ENCODE results near the gene SLC29A2. TPM values are rescaled to one million over a fixed set of nuclear protein-coding genes. Genes with fewer than 3 reads are reported as not detected.

The SLC29A2 gene
- total and polyA plus RNA-seq, 2 of the 8 experiments (the other 6 are each of a cell fraction or from before 2014, with no cell fraction given), result 29.3 to 31.6 TPM

DNA sequence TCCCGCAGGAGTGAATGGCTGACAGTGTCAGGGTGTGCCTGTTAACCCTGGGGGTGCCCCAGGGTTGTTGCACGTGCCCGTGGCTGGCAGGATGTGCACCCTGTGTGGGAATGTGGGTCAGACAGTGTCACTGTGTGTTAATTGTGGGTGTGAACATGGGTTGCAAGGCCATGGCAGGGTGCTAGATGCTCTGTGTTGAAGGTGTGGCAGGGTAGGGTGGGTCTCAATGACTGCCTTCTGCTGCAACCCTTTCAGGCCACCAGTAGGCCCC, 43.6 kb downstream of the SLC29A2 start:
- 0 out of 2 replicates have a peak overlapping the region, but pooled peaks have one; percentile 63 for H4K8ac ChIP-seq (ENCODE audit: extremely low read depth, insufficient read depth, low read length)
- no peak overlapping the region for H3K23ac ChIP-seq (ENCODE audit: insufficient read length)
- H3K23me2 ChIP-seq (ENCODE audit: low read depth, low read length), result peaks cover 2% of the 10 kb centered on the region; the same call in 1 of the 2 replicates
- FAIRE-seq (no peak), DNase-seq (ENCODE audit: low read depth in 1 of 2, low spot score in 2 of 2) (no peak)
- no peaks in the 10 kb centered on the region for H3K9me3 ChIP-seq (ENCODE audit: insufficient read depth in 2 of 2, low read depth in 1 of 2, low read length in 1 of 2)
- no peak overlapping the region for H3K4me3 ChIP-seq (ENCODE audit: extremely low read depth in 1 of 4, insufficient read depth in 2 of 4, low read depth in 3 of 4, low read length in 4 of 4)
- H3K4ac ChIP-seq (replicated peaks; ENCODE audit: insufficient read length, low read depth, low read length), result peak overlapping the region; percentile 69
- H3K4me1 ChIP-seq (replicated peaks in 1 of 4; ENCODE audit: control insufficient read depth in 3 of 4, insufficient read depth in 4 of 4, low read length in 3 of 4), result peaks cover 5 to 13% (median 8%) of the 10 kb centered on the region in 4 experiments; a peak in 6 of 7 replicates
- no peak overlapping the region for H3K14ac ChIP-seq (ENCODE audit: insufficient read length)
- no peaks in the 10 kb centered on the region for H3K79me1 ChIP-seq (ENCODE audit: low read depth, low read length)
- POLR2A ChIA-PET (ENCODE audit: partially characterized antibody), result no interaction called here
- TF ChIP-seq RFX5 (IDR thresholded peaks at IDR 0.05; ENCODE audit: borderline replicate concordance, low read depth, low read length), result no peak
- TF ChIP-seq CREB1 (IDR thresholded peaks at IDR 0.05), result no peak
- TF ChIP-seq, protein P1, sequence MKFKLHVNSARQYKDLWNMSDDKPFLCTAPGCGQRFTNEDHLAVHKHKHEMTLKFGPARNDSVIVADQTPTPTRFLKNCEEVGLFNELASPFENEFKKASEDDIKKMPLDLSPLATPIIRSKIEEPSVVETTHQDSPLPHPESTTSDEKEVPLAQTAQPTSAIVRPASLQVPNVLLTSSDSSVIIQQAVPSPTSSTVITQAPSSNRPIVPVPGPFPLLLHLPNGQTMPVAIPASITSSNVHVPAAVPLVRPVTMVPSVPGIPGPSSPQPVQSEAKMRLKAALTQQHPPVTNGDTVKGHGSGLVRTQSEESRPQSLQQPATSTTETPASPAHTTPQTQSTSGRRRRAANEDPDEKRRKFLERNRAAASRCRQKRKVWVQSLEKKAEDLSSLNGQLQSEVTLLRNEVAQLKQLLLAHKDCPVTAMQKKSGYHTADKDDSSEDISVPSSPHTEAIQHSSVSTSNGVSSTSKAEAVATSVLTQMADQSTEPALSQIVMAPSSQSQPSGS (IDR thresholded peaks at IDR 0.05; ENCODE audit: low read length), result no peak
- TF ChIP-seq TAF1 (IDR thresholded peaks at IDR 0.05; ENCODE audit: low read depth, low read length), result no peak
- TF ChIP-seq, protein P2, sequence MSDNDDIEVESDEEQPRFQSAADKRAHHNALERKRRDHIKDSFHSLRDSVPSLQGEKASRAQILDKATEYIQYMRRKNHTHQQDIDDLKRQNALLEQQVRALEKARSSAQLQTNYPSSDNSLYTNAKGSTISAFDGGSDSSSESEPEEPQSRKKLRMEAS (IDR thresholded peaks at IDR 0.05), result no peak
- no peak for TF ChIP-seq MAFK (IDR thresholded peaks at IDR 0.05; ENCODE audit: low read depth, low read length)
- no peak for TF ChIP-seq SIN3A (conservative IDR thresholded peaks at IDR 0.05 in 1 of 2, IDR thresholded peaks at IDR 0.05 in 1 of 2; ENCODE audit: low read depth in 1 of 2, low read length in 2 of 2)
- TF ChIP-seq HDAC2 (IDR thresholded peaks at IDR 0.05; ENCODE audit: borderline replicate concordance in 1 of 2, low read depth in 2 of 2, low read length in 2 of 2), result no peak
- TF ChIP-seq YY1 (IDR thresholded peaks at IDR 0.05; ENCODE audit: low read depth, low read length), result no peak
- no peak for TF ChIP-seq CBX5 (IDR thresholded peaks at IDR 0.05; ENCODE audit: low read depth, low read length)
- no peak for TF ChIP-seq SIX5 (IDR thresholded peaks at IDR 0.05; ENCODE audit: low read depth, low read length)
- TF ChIP-seq RBBP5 (IDR thresholded peaks at IDR 0.05; ENCODE audit: borderline replicate concordance, low read depth, low read length), result no peak
- no peak overlapping the region for H4K5ac ChIP-seq (ENCODE audit: insufficient read length, low read depth, low read length)
- H2BK20ac ChIP-seq (ENCODE audit: low read length), result peak overlapping the region; percentile 74; the same call in 1 of the 2 replicates
- peak overlapping the region; percentile 75; the same call in 1 of the 2 replicates for H2BK5ac ChIP-seq (ENCODE audit: low read depth, low read length)
- H3K9ac ChIP-seq (replicated peaks in 1 of 4; ENCODE audit: extremely low read depth in 1 of 4, low read depth in 3 of 4, low read length in 3 of 4), result no peak overlapping the region
- WGBS, 2 experiments (ENCODE audit: extremely low coverage in 1 of 2, insufficient coverage in 1 of 2, insufficient read length in 1 of 2, insufficient replicate concordance in 2 of 2, low coverage in 1 of 2, low lambda C conversion rate in 2 of 2, missing lambda C conversion rate in 1 of 2), result 95% methylated on average over 3 of the region's 3 CpGs; no CpG with 5 or more reads in 1 of the 2 experiments
- H4K20me1 ChIP-seq (replicated peaks in 1 of 2; ENCODE audit: control insufficient read depth in 1 of 2, insufficient read depth in 2 of 2, low read length in 2 of 2), result no peaks in the 10 kb centered on the region
- peak overlapping the region; percentile 54 for H2AFZ ChIP-seq (ENCODE audit: low read length)
- no peaks in the 10 kb centered on the region for H3K36me3 ChIP-seq (ENCODE audit: control insufficient read depth in 2 of 4, insufficient read depth in 4 of 4, low read length in 3 of 4)
- H2AK5ac ChIP-seq (ENCODE audit: low read depth, low read length), result peak overlapping the region; percentile 69
- H3K27me3 ChIP-seq (replicated peaks in 1 of 4; ENCODE audit: control insufficient read depth in 3 of 4, extremely low read depth in 1 of 4, insufficient read depth in 3 of 4, low read length in 3 of 4), result peaks cover 0 to 7% (median 5%) of the 10 kb centered on the region in 4 experiments; a peak in 2 of 7 replicates
- peak overlapping the region; percentile 100 for H2BK15ac ChIP-seq (ENCODE audit: low read length)
- H4K91ac ChIP-seq (replicated peaks; ENCODE audit: insufficient read length, low read length), result peak overlapping the region; percentile 94
- H3K18ac ChIP-seq (ENCODE audit: extremely low read depth, low read length), result no peak overlapping the region; the same call in none of the 2 replicates
- H3K56ac ChIP-seq (replicated peaks; ENCODE audit: insufficient read length, low read depth, low read length), result no peak overlapping the region
- CTCF ChIA-PET (ENCODE audit: partially characterized antibody), result no interaction called here
- H2BK12ac ChIP-seq (ENCODE audit: low read depth, low read length), result peak overlapping the region; percentile 99
- no peak overlapping the region for H3K27ac ChIP-seq (ENCODE audit: low read depth, low read length)
- H3K79me2 ChIP-seq (ENCODE audit: control insufficient read depth in 1 of 2, insufficient read depth in 2 of 2, low read length in 2 of 2), result no peaks in the 10 kb centered on the region
- peak overlapping the region; percentile 80 for H2BK120ac ChIP-seq (replicated peaks; ENCODE audit: low read depth, low read length)
- H3K4me2 ChIP-seq (ENCODE audit: insufficient read depth in 1 of 2, low read depth in 2 of 2, low read length in 2 of 2), result no peak overlapping the region
